ENCODE measurements around the gene SELENOV. TPM values are rescaled to one million over a fixed set of nuclear protein-coding genes. Genes with fewer than 3 reads are reported as not detected.

Gene SELENOV
- total RNA-seq, 1 donor from 2014 or later = not detected

- Histone ChIP-seq H4K20me1 (ENCODE audit: insufficient read depth, low read length) (peaks cover 14% of the 10 kb centered on the region), H3K4me1 (ENCODE audit: insufficient read depth, low read length) (peaks cover 17% of the 10 kb centered on the region), H3K36me3 (ENCODE audit: insufficient read depth, low read length) (peaks cover 20% of the 10 kb centered on the region), H3K27me3 (ENCODE audit: insufficient read depth, low read length) (no peaks in the 10 kb centered on the region), H2AFZ (ENCODE audit: low read depth, low read length) (peak within 1 kb of the TSS; percentile 76), H3K27ac (ENCODE audit: low read depth, low read length) (peak within 1 kb of the TSS; percentile 87), H3K9ac (ENCODE audit: low read length) (peak within 1 kb of the TSS; percentile 99), H3K79me2 (ENCODE audit: insufficient read depth, low read length) (peaks cover 35% of the 10 kb centered on the region), H3K9me3 (ENCODE audit: insufficient read depth, low read depth, low read length) (no peaks in the 10 kb centered on the region), H3K4me3 (ENCODE audit: insufficient read depth, low read depth, low read length) (peak within 1 kb of the TSS; percentile 97), H3K4me2 (ENCODE audit: low read length) (peak within 1 kb of the TSS; percentile 99)
- Mint-ChIP-seq H3K27ac (ENCODE audit: unreplicated experiment) (peak within 1 kb of the TSS; percentile 91), H3K4me1 (ENCODE audit: low read depth, unreplicated experiment) (peaks cover 12% of the 10 kb centered on the region), H3K36me3 (ENCODE audit: low read depth, unreplicated experiment) (peaks cover 9% of the 10 kb centered on the region), H3K9me3 (ENCODE audit: unreplicated experiment) (no peaks in the 10 kb centered on the region), H3K4me3 (ENCODE audit: unreplicated experiment) (peak within 1 kb of the TSS; percentile 93), H3K27me3 (ENCODE audit: low read depth, unreplicated experiment) (no peaks in the 10 kb centered on the region)
- peak; percentile 76 for DNase-seq (ENCODE audit: low read depth)
- TF ChIP-seq EZH2 (IDR thresholded peaks at IDR 0.05; ENCODE audit: insufficient read depth, low read length) = no peak
- TF ChIP-seq, protein P1, sequence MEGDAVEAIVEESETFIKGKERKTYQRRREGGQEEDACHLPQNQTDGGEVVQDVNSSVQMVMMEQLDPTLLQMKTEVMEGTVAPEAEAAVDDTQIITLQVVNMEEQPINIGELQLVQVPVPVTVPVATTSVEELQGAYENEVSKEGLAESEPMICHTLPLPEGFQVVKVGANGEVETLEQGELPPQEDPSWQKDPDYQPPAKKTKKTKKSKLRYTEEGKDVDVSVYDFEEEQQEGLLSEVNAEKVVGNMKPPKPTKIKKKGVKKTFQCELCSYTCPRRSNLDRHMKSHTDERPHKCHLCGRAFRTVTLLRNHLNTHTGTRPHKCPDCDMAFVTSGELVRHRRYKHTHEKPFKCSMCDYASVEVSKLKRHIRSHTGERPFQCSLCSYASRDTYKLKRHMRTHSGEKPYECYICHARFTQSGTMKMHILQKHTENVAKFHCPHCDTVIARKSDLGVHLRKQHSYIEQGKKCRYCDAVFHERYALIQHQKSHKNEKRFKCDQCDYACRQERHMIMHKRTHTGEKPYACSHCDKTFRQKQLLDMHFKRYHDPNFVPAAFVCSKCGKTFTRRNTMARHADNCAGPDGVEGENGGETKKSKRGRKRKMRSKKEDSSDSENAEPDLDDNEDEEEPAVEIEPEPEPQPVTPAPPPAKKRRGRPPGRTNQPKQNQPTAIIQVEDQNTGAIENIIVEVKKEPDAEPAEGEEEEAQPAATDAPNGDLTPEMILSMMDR (IDR thresholded peaks at IDR 0.05; ENCODE audit: insufficient read depth, low read depth, low read length) = no peak
- no peak for FAIRE-seq
Observed at GRCh38 chr19:39480337-39481228, 34.4 kb upstream of the SELENOV start, which contains the start of gene TIMM50. TIMM50 (plus strand) TSS chr19:39480838; CDS start chr19:39480854, 16 bp downstream.

DNA sequence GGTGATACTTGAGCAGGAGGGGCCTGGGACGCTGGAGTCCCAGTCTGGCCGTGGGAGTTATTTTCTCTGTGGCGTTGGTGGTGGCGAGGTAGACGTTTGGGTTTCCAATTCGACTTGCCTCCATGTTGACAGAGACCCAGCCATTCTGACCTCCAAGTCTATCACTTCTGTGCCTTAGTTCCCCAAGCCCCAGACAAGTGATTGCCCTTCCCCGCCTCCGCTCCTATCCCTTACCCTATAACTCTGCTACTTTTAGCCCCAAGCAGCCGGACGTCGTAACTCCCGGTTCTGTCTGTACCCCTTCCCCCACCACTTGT, 33.8 kb upstream of the SELENOV start:
- Histone ChIP-seq H3K4me2 (ENCODE audit: low read length) (peak overlapping the region; percentile 99), H4K20me1 (ENCODE audit: insufficient read depth, low read length) (peaks cover 9% of the 10 kb centered on the region), H3K27me3 (ENCODE audit: insufficient read depth, low read length) (no peaks in the 10 kb centered on the region), H3K27ac (ENCODE audit: low read depth, low read length) (peak overlapping the region; percentile 87), H2AFZ (ENCODE audit: low read depth, low read length) (peak overlapping the region; percentile 76), H3K36me3 (ENCODE audit: insufficient read depth, low read length) (peaks cover 18% of the 10 kb centered on the region), H3K4me3 (ENCODE audit: insufficient read depth, low read depth, low read length) (peak overlapping the region; percentile 97), H3K4me1 (ENCODE audit: insufficient read depth, low read length) (peaks cover 17% of the 10 kb centered on the region), H3K79me2 (ENCODE audit: insufficient read depth, low read length) (peaks cover 41% of the 10 kb centered on the region), H3K9me3 (ENCODE audit: insufficient read depth, low read depth, low read length) (no peaks in the 10 kb centered on the region), H3K9ac (ENCODE audit: low read length) (peak overlapping the region; percentile 99)
- H3K36me3 Mint-ChIP-seq (ENCODE audit: low read depth, unreplicated experiment) = peaks cover 9% of the 10 kb centered on the region
- H3K4me3 Mint-ChIP-seq (ENCODE audit: unreplicated experiment) = peak overlapping the region; percentile 93
- no peak for FAIRE-seq
- TF ChIP-seq, protein P1 (IDR thresholded peaks at IDR 0.05; ENCODE audit: insufficient read depth, low read depth, low read length) = no peak
- TF ChIP-seq EZH2 (IDR thresholded peaks at IDR 0.05; ENCODE audit: insufficient read depth, low read length) = no peak
- peaks cover 12% of the 10 kb centered on the region for H3K4me1 Mint-ChIP-seq (ENCODE audit: low read depth, unreplicated experiment)
- peak overlapping the region; percentile 78 for H3K27ac Mint-ChIP-seq (ENCODE audit: unreplicated experiment)
- H3K9me3 Mint-ChIP-seq (ENCODE audit: unreplicated experiment) = no peaks in the 10 kb centered on the region
- no peak for DNase-seq (ENCODE audit: low read depth)
- H3K27me3 Mint-ChIP-seq (ENCODE audit: low read depth, unreplicated experiment) = no peaks in the 10 kb centered on the region

GRCh38 chr19:39481676-39482075, 33.3 kb upstream of the SELENOV start:
- Histone ChIP-seq H4K20me1 (ENCODE audit: insufficient read depth, low read length) (peaks cover 13% of the 10 kb centered on the region), H3K27ac (ENCODE audit: low read depth, low read length) (peak overlapping the region; percentile 87), H3K27me3 (ENCODE audit: insufficient read depth, low read length) (no peaks in the 10 kb centered on the region), H3K9me3 (ENCODE audit: insufficient read depth, low read depth, low read length) (no peaks in the 10 kb centered on the region), H3K4me2 (ENCODE audit: low read length) (peak overlapping the region; percentile 99), H3K4me3 (ENCODE audit: insufficient read depth, low read depth, low read length) (peak overlapping the region; percentile 97), H3K4me1 (ENCODE audit: insufficient read depth, low read length) (peaks cover 17% of the 10 kb centered on the region), H3K9ac (ENCODE audit: low read length) (peak overlapping the region; percentile 99), H3K79me2 (ENCODE audit: insufficient read depth, low read length) (peaks cover 45% of the 10 kb centered on the region), H3K36me3 (ENCODE audit: insufficient read depth, low read length) (peaks cover 14% of the 10 kb centered on the region), H2AFZ (ENCODE audit: low read depth, low read length) (no peak overlapping the region)
- Mint-ChIP-seq H3K36me3 (ENCODE audit: low read depth, unreplicated experiment) (peaks cover 7% of the 10 kb centered on the region), H3K4me1 (ENCODE audit: low read depth, unreplicated experiment) (peaks cover 12% of the 10 kb centered on the region), H3K27me3 (ENCODE audit: low read depth, unreplicated experiment) (no peaks in the 10 kb centered on the region), H3K27ac (ENCODE audit: unreplicated experiment) (peak overlapping the region; percentile 78), H3K9me3 (ENCODE audit: unreplicated experiment) (no peaks in the 10 kb centered on the region), H3K4me3 (ENCODE audit: unreplicated experiment) (peak overlapping the region; percentile 93)
- FAIRE-seq = no peak
- no peak for DNase-seq (ENCODE audit: low read depth)
- TF ChIP-seq, protein P1 (IDR thresholded peaks at IDR 0.05; ENCODE audit: insufficient read depth, low read depth, low read length) = no peak
- no peak for TF ChIP-seq EZH2 (IDR thresholded peaks at IDR 0.05; ENCODE audit: insufficient read depth, low read length)

All from astrocyte (in vitro differentiated cells and primary cell).